GM23338 (cell line): ENCODE data around the gene RIN3. TPM values are rescaled to one million over a fixed set of nuclear protein-coding genes. Genes with fewer than 3 reads are reported as not detected.

Experiments used
- ATAC-seq: fragments of 200-7000 bp; cut with Tn5 transposase; 3 replicates; pipeline ENCODE4 v1.9.1; 2020
- DNase-seq: peaks from one replicate; pipeline ENCODE4 v3.0.0-alpha.2; 2015; ENCODE audit warnings: low spot score
- H2AFZ ChIP-seq: fragments of 200-600 bp; sonication (generic); 2 replicates; pipeline ENCODE4 v1.8.0; 2016; ENCODE audit warnings: antibody characterized with exemption, mild to moderate bottlenecking, moderate library complexity
- H3F3A ChIP-seq: fragments of 200-600 bp; sonication (generic); replicated peaks from 2 replicates; pipeline ENCODE4 v1.8.0; 2017; ENCODE audit warnings: antibody characterized with exemption, mixed run types, low read depth
- H3K27ac ChIP-seq: fragments of 200-600 bp; sonication (generic); 2 replicates; pipeline ENCODE4 v1.6.1; 2016; ENCODE audit warnings: low read depth
- H3K27me3 ChIP-seq: fragments of 200-600 bp; sonication (generic); 2 replicates; pipeline ENCODE4 v1.8.0; 2016; ENCODE audit warnings: mild to moderate bottlenecking, mixed run types, moderate library complexity; ENCODE audit not compliant: insufficient read depth
- H3K36me3 ChIP-seq: fragments of 200-600 bp; sonication (generic); 2 replicates; pipeline ENCODE4 v1.8.0; 2016; ENCODE audit warnings: mild to moderate bottlenecking; ENCODE audit not compliant: insufficient read depth
- H3K4me1 ChIP-seq: fragments of 200-600 bp; sonication (generic); 2 replicates; pipeline ENCODE4 v1.8.0; 2016; ENCODE audit warnings: mild to moderate bottlenecking, moderate library complexity; ENCODE audit not compliant: insufficient read depth
- H3K4me2 ChIP-seq: fragments of 200-600 bp; sonication (generic); 2 replicates; pipeline ENCODE4 v1.7.1; 2017; ENCODE audit warnings: mixed run types
- H3K4me3 ChIP-seq: fragments of 200-600 bp; sonication (generic); 2 replicates; pipeline ENCODE4 v1.6.1; 2016; ENCODE audit warnings: mixed run types
- H3K79me2 ChIP-seq: fragments of 200-600 bp; sonication (generic); replicated peaks from 2 replicates; pipeline ENCODE4 v1.8.0; 2017; ENCODE audit warnings: mild to moderate bottlenecking; ENCODE audit not compliant: insufficient read depth
- H3K9me2 ChIP-seq: fragments of 200-600 bp; sonication (generic); 2 replicates; pipeline ENCODE4 v1.8.0; 2017; ENCODE audit not compliant: insufficient read depth
- H4K20me1 ChIP-seq: fragments of 200-600 bp; sonication (generic); replicated peaks from 2 replicates; pipeline ENCODE4 v1.8.0; 2017; ENCODE audit warnings: mild to moderate bottlenecking; ENCODE audit not compliant: insufficient read depth
- H3K27ac Mint-ChIP-seq: 2 replicates; pipeline ENCODE4 v1.8.0; 2020; ENCODE audit warnings: inconsistent platforms, mild to moderate bottlenecking, moderate library complexity, mixed read lengths
- H3K27me3 Mint-ChIP-seq: 3 replicates; pipeline ENCODE4 v1.8.0; 2022; ENCODE audit warnings: low read depth, mild to moderate bottlenecking, moderate library complexity, mixed read lengths, inconsistent platforms; ENCODE audit not compliant: insufficient read depth, poor library complexity
- H3K36me3 Mint-ChIP-seq: 3 replicates; pipeline ENCODE4 v1.8.0; 2021; ENCODE audit warnings: low read depth, mild to moderate bottlenecking, inconsistent platforms, moderate library complexity, mixed read lengths
- H3K4me1 Mint-ChIP-seq: 3 replicates; pipeline ENCODE4 v1.8.0; 2020; ENCODE audit warnings: mild to moderate bottlenecking, inconsistent platforms, mixed read lengths
- H3K4me3 Mint-ChIP-seq: 3 replicates; pipeline ENCODE4 v1.8.0; 2021; ENCODE audit warnings: moderate library complexity, mild to moderate bottlenecking, inconsistent platforms, mixed read lengths
- H3K9me3 Mint-ChIP-seq: 3 replicates; pipeline ENCODE4 v1.8.0; 2020; ENCODE audit warnings: moderate library complexity, mild to moderate bottlenecking, inconsistent platforms, mixed read lengths
- EZH2 ChIP-seq: fragments of 200-600 bp; sonication (generic); IDR thresholded peaks from one replicate; pipeline ENCODE4 v1.8.0; 2017; ENCODE audit warnings: antibody characterized with exemption, mild to moderate bottlenecking, low read depth; ENCODE audit not compliant: unreplicated experiment
- EZH2phosphoT487 ChIP-seq: fragments of 200-600 bp; sonication (generic); IDR thresholded peaks from one replicate; pipeline ENCODE4 v1.8.1; 2018; ENCODE audit warnings: antibody characterized with exemption; ENCODE audit not compliant: unreplicated experiment
- JUNB ChIP-seq: IDR thresholded peaks from one replicate; pipeline ENCODE4 v1.6.1; 2016; ENCODE audit warnings: antibody characterized with exemption; ENCODE audit not compliant: unreplicated experiment
- POLR2AphosphoS5 ChIP-seq: IDR thresholded peaks from 2 replicates; pipeline ENCODE4 v1.6.1; 2016; ENCODE audit warnings: antibody characterized with exemption, low read depth
- STAT1 ChIP-seq: IDR thresholded peaks from one replicate; pipeline ENCODE4 v1.6.1; 2016; ENCODE audit warnings: antibody characterized with exemption; ENCODE audit not compliant: unreplicated experiment
- polyA plus RNA-seq: library from polyadenylated mRNA; unstranded; fragments of >200 nt; fragmentation: Nextera tagmentation; extraction: Ambion mirVana; gene quantifications from 2 replicates; pipeline ENCODE4 v1.2.1, GENCODE V29; 2016
- total RNA-seq: library from RNA; depleted of rRNA; stranded (reverse); fragments of >200 nt; shearing (Covaris generic); gene quantifications from 2 replicates; pipeline ENCODE4 v1.2.3, GENCODE V29; 2014
- TF ChIP-seq, protein P1 (sequence below): fragments of 250-450 bp; sonication (Bioruptor Pico); IDR thresholded peaks from 2 replicates; pipeline ENCODE4 v1.5.0; 2020; ENCODE audit warnings: mild to moderate bottlenecking, moderate library complexity
- TF ChIP-seq, protein P2 (sequence below): IDR thresholded peaks from 2 replicates; pipeline ENCODE4 v1.6.1; 2016; ENCODE audit warnings: antibody characterized with exemption

The RIN3 gene
- total and polyA plus RNA-seq, 2 experiments from 2014 or later = 0.97 to 1.5 TPM

- TF ChIP-seq, protein P1, sequence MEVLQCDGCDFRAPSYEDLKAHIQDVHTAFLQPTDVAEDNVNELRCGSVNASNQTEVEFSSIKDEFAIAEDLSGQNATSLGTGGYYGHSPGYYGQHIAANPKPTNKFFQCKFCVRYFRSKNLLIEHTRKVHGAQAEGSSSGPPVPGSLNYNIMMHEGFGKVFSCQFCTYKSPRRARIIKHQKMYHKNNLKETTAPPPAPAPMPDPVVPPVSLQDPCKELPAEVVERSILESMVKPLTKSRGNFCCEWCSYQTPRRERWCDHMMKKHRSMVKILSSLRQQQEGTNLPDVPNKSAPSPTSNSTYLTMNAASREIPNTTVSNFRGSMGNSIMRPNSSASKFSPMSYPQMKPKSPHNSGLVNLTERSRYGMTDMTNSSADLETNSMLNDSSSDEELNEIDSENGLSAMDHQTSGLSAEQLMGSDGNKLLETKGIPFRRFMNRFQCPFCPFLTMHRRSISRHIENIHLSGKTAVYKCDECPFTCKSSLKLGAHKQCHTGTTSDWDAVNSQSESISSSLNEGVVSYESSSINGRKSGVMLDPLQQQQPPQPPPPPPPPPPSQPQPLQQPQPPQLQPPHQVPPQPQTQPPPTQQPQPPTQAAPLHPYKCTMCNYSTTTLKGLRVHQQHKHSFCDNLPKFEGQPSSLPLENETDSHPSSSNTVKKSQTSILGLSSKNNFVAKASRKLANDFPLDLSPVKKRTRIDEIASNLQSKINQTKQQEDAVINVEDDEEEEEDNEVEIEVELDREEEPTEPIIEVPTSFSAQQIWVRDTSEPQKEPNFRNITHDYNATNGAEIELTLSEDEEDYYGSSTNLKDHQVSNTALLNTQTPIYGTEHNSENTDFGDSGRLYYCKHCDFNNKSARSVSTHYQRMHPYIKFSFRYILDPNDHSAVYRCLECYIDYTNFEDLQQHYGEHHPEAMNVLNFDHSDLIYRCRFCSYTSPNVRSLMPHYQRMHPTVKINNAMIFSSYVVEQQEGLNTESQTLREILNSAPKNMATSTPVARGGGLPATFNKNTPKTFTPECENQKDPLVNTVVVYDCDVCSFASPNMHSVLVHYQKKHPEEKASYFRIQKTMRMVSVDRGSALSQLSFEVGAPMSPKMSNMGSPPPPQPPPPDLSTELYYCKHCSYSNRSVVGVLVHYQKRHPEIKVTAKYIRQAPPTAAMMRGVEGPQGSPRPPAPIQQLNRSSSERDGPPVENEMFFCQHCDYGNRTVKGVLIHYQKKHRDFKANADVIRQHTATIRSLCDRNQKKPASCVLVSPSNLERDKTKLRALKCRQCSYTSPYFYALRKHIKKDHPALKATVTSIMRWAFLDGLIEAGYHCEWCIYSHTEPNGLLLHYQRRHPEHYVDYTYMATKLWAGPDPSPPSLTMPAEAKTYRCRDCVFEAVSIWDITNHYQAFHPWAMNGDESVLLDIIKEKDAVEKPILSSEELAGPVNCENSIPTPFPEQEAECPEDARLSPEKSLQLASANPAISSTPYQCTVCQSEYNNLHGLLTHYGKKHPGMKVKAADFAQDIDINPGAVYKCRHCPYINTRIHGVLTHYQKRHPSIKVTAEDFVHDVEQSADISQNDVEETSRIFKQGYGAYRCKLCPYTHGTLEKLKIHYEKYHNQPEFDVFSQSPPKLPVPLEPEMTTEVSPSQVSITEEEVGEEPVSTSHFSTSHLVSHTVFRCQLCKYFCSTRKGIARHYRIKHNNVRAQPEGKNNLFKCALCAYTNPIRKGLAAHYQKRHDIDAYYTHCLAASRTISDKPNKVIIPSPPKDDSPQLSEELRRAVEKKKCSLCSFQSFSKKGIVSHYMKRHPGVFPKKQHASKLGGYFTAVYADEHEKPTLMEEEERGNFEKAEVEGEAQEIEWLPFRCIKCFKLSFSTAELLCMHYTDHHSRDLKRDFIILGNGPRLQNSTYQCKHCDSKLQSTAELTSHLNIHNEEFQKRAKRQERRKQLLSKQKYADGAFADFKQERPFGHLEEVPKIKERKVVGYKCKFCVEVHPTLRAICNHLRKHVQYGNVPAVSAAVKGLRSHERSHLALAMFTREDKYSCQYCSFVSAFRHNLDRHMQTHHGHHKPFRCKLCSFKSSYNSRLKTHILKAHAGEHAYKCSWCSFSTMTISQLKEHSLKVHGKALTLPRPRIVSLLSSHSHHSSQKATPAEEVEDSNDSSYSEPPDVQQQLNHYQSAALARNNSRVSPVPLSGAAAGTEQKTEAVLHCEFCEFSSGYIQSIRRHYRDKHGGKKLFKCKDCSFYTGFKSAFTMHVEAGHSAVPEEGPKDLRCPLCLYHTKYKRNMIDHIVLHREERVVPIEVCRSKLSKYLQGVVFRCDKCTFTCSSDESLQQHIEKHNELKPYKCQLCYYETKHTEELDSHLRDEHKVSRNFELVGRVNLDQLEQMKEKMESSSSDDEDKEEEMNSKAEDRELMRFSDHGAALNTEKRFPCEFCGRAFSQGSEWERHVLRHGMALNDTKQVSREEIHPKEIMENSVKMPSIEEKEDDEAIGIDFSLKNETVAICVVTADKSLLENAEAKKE (CRISPR knock-in tag) = no peak
- TF ChIP-seq, protein P2, sequence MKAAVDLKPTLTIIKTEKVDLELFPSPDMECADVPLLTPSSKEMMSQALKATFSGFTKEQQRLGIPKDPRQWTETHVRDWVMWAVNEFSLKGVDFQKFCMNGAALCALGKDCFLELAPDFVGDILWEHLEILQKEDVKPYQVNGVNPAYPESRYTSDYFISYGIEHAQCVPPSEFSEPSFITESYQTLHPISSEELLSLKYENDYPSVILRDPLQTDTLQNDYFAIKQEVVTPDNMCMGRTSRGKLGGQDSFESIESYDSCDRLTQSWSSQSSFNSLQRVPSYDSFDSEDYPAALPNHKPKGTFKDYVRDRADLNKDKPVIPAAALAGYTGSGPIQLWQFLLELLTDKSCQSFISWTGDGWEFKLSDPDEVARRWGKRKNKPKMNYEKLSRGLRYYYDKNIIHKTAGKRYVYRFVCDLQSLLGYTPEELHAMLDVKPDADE = no peak
- TF ChIP-seq EZH2 (no peak), EZH2phosphoT487 (no peak), JUNB (no peak)
These were observed 9.7 kb upstream of the RIN3 start (continued) for GRCh38 chr14:92503756-92504491.

- Histone ChIP-seq H3K27ac (no peak overlapping the region), H3K4me1 (no peaks in the 10 kb centered on the region), H3K36me3 (no peaks in the 10 kb centered on the region), H3F3A (no peaks in the 10 kb centered on the region), H3K4me2 (no peak overlapping the region), H3K27me3 (no peaks in the 10 kb centered on the region), H4K20me1 (no peaks in the 10 kb centered on the region), H3K4me3 (no peak overlapping the region), H2AFZ (no peak overlapping the region), H3K9me2 (no peaks in the 10 kb centered on the region), H3K79me2 (no peaks in the 10 kb centered on the region)
- no peak overlapping the region for H3K4me3 Mint-ChIP-seq
- H3K9me3 Mint-ChIP-seq = no peaks in the 10 kb centered on the region; the same call in 2 of the 3 replicates
- H3K27ac Mint-ChIP-seq = no peak overlapping the region
- ATAC-seq (no peak), DNase-seq (no peak)
- TF ChIP-seq EZH2phosphoT487 = no peak
- no peak for TF ChIP-seq POLR2AphosphoS5
- TF ChIP-seq JUNB = no peak
- TF ChIP-seq STAT1 = no peak
- TF ChIP-seq, protein P1 (CRISPR knock-in tag) = no peak
- H3K4me1 Mint-ChIP-seq = peaks cover 9% of the 10 kb centered on the region
- H3K27me3 Mint-ChIP-seq = peaks cover 5% of the 10 kb centered on the region
- H3K36me3 Mint-ChIP-seq = no peaks in the 10 kb centered on the region
These were observed 7.8 kb upstream of the RIN3 start for GRCh38 chr14:92505826-92506225.
